ENCODE results near the gene PRDX3.

DNA sequence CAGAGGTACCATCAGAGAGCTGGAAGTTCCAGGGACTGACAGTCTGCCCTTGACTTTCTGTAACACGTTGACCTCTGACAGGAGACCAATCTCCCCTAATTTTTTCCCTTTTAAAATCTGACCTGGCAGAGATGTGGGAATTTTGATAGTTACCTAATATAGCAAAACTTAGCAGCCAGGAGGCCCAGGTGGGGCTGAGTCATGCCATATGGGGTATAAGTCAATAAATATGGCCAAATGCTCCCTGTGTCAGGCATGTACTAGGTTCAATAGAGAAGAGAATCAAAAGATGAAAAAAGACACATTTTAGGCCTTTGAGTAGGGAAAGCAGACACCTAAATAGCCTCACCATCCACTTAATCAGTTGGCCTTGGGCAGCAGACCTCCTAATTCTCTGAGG is 22.6 kb upstream of the PRDX3 start:
- TF ChIP-seq, protein P1, sequence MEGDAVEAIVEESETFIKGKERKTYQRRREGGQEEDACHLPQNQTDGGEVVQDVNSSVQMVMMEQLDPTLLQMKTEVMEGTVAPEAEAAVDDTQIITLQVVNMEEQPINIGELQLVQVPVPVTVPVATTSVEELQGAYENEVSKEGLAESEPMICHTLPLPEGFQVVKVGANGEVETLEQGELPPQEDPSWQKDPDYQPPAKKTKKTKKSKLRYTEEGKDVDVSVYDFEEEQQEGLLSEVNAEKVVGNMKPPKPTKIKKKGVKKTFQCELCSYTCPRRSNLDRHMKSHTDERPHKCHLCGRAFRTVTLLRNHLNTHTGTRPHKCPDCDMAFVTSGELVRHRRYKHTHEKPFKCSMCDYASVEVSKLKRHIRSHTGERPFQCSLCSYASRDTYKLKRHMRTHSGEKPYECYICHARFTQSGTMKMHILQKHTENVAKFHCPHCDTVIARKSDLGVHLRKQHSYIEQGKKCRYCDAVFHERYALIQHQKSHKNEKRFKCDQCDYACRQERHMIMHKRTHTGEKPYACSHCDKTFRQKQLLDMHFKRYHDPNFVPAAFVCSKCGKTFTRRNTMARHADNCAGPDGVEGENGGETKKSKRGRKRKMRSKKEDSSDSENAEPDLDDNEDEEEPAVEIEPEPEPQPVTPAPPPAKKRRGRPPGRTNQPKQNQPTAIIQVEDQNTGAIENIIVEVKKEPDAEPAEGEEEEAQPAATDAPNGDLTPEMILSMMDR (IDR thresholded peaks at IDR 0.05; ENCODE audit: low read length) = no peak
- no peak for TF ChIP-seq EZH2 (IDR thresholded peaks at IDR 0.05; ENCODE audit: borderline replicate concordance, low read length)
